Parathyroid adenoma (tissue), 2 donors: ENCODE data around the gene STK11IP.

Source experiments
- H2AFZ ChIP-seq: fragments of 300-600 bp; sonication (generic); one replicate; pipeline ENCODE4 v1.7.0; 2017; ENCODE audit warnings: antibody characterized with exemption, mild to moderate bottlenecking
- H3K27ac ChIP-seq: fragments of 300-600 bp; sonication (generic); one replicate; pipeline ENCODE4 v1.7.0; 2017
- H3K27me3 ChIP-seq: fragments of 300-600 bp; sonication (generic); one replicate; pipeline ENCODE4 v1.7.0; 2017; ENCODE audit warnings: low read length; ENCODE audit not compliant: control insufficient read depth, insufficient read depth
- H3K36me3 ChIP-seq: fragments of 300-600 bp; sonication (generic); one replicate; pipeline ENCODE4 v1.7.0; 2017; ENCODE audit warnings: low read length; ENCODE audit not compliant: control insufficient read depth, insufficient read depth
- H3K4me1 ChIP-seq: fragments of 300-600 bp; sonication (generic); one replicate; pipeline ENCODE4 v1.7.0; 2017; ENCODE audit warnings: control low read depth
- H3K4me2 ChIP-seq: fragments of 300-600 bp; sonication (generic); one replicate; pipeline ENCODE4 v1.7.0; 2017; ENCODE audit warnings: low read length
- H3K4me3 ChIP-seq: fragments of 300-600 bp; sonication (generic); one replicate; pipeline ENCODE4 v1.7.0; 2017; ENCODE audit warnings: low read depth, low read length
- H3K79me2 ChIP-seq: fragments of 300-600 bp; sonication (generic); one replicate; pipeline ENCODE4 v1.7.0; 2017; ENCODE audit warnings: control low read depth
- H3K9ac ChIP-seq: fragments of 300-600 bp; sonication (generic); one replicate; pipeline ENCODE4 v1.7.0; 2017; ENCODE audit warnings: mild to moderate bottlenecking
- H3K9me3 ChIP-seq: fragments of 300-600 bp; sonication (generic); one replicate; pipeline ENCODE4 v1.7.0; 2017; ENCODE audit warnings: low read length; ENCODE audit not compliant: control insufficient read depth
- CTCF ChIP-seq: fragments of 300-600 bp; sonication (generic); IDR thresholded peaks from one replicate; pipeline ENCODE4 v1.7.0; 2017; ENCODE audit warnings: antibody characterized with exemption, mild to moderate bottlenecking
- donor health status: primary hyperparathyroidism.

Gene STK11IP

GRCh38 chr2:219552382-219553167, 45.1 kb upstream of the STK11IP start:
- no peaks in the 10 kb centered on the region for H3K36me3 ChIP-seq
- H3K4me3 ChIP-seq = peak overlapping the region; percentile 59
- H3K79me2 ChIP-seq = no peaks in the 10 kb centered on the region
- H2AFZ ChIP-seq = peak overlapping the region; percentile 80
- no peak overlapping the region for H3K9ac ChIP-seq
- no peaks in the 10 kb centered on the region for H3K9me3 ChIP-seq
- peaks cover 4% of the 10 kb centered on the region for H3K27me3 ChIP-seq
- peaks cover 3% of the 10 kb centered on the region for H3K4me1 ChIP-seq
- no peak for TF ChIP-seq CTCF
- H3K27ac ChIP-seq = no peak overlapping the region
- H3K4me2 ChIP-seq = peak overlapping the region; percentile 74

DNA sequence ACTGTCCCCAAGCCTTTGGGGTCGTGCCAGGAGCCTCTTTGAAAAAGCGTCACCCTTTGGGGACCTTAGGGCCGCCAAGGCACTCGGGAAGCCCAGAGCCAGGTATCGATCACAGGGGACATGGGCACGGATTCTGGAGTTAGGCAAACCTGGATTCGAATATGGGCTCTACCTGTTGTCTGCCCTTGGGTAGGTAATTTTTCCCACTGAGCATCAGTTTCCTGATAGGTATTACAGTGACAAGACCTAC, 44.6 kb upstream of the STK11IP start:
- peaks cover 4% of the 10 kb centered on the region for H3K27me3 ChIP-seq
- H3K4me1 ChIP-seq = peaks cover 3% of the 10 kb centered on the region
- TF ChIP-seq CTCF = no peak
- peak overlapping the region; percentile 80 for H2AFZ ChIP-seq
- no peaks in the 10 kb centered on the region for H3K36me3 ChIP-seq
- H3K79me2 ChIP-seq = no peaks in the 10 kb centered on the region
- H3K9me3 ChIP-seq = no peaks in the 10 kb centered on the region
- no peak overlapping the region for H3K9ac ChIP-seq
- H3K4me2 ChIP-seq = peak overlapping the region; percentile 74
- no peak overlapping the region for H3K27ac ChIP-seq
- peak overlapping the region; percentile 59 for H3K4me3 ChIP-seq

DNA sequence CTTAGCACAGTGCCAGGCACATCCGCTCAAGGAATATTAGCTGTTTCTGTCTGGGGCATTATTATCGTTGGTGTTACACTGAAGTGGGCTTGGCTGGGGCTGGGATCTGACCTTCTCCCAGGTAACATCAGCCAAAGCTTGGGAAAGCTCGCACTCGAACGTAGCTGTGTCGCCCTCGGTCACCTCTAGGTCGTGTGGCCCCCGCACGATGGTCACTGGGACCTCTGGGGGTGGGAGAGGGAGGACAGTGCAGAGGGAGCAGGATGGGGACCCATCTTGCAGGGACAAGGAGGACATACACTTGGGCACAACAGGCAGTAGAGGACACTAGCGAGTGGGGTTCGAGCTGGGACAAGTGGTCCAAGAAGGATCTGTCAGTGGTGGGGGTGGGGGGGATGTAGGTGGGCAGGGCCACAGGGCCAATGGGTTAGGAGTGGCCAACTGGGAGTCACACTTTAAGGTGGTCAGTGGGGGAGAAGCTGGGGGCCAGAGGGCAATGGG, 44.1 kb upstream of the STK11IP start:
- Histone ChIP-seq H3K36me3 (no peaks in the 10 kb centered on the region), H2AFZ (no peak overlapping the region), H3K27ac (no peak overlapping the region), H3K4me1 (peaks cover 3% of the 10 kb centered on the region), H3K79me2 (no peaks in the 10 kb centered on the region), H3K4me2 (peak overlapping the region; percentile 74), H3K9ac (no peak overlapping the region), H3K4me3 (no peak overlapping the region), H3K9me3 (no peaks in the 10 kb centered on the region), H3K27me3 (peaks cover 4% of the 10 kb centered on the region)
- TF ChIP-seq CTCF = no peak

DNA sequence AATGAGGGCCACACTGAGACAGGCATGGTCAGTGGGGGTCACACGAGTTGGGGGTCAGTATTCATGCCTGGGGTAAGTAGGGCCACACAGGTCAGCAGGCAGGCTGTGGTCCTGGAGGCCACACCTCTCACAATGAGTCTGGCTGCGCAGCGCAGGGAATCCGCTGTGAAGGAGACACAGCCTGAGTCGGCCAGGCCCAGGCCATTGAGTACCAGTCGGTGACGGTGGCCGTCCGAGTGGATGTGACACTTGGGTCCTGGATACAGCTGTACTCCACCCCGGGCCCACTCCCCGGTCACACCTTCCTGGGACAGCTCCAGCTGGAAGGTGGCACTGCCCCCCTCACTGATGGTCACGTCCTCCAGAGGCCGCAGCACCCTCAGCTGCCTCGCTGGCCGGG, 43.3 kb upstream of the STK11IP start:
- no peak overlapping the region for H3K27ac ChIP-seq
- no peaks in the 10 kb centered on the region for H3K36me3 ChIP-seq
- H3K4me2 ChIP-seq = no peak overlapping the region
- no peak overlapping the region for H3K4me3 ChIP-seq
- peaks cover 4% of the 10 kb centered on the region for H3K27me3 ChIP-seq
- no peaks in the 10 kb centered on the region for H3K9me3 ChIP-seq
- TF ChIP-seq CTCF = no peak
- no peaks in the 10 kb centered on the region for H3K79me2 ChIP-seq
- no peak overlapping the region for H3K9ac ChIP-seq
- H3K4me1 ChIP-seq = peaks cover 3% of the 10 kb centered on the region
- H2AFZ ChIP-seq = no peak overlapping the region

GRCh38 chr2:219555956-219556355, 41.7 kb upstream of the STK11IP start:
- H3K4me3 ChIP-seq = no peak overlapping the region
- H3K9me3 ChIP-seq = no peaks in the 10 kb centered on the region
- H3K36me3 ChIP-seq = no peaks in the 10 kb centered on the region
- no peak overlapping the region for H2AFZ ChIP-seq
- peaks cover 4% of the 10 kb centered on the region for H3K27me3 ChIP-seq
- no peaks in the 10 kb centered on the region for H3K79me2 ChIP-seq
- H3K9ac ChIP-seq = no peak overlapping the region
- TF ChIP-seq CTCF = no peak
- no peak overlapping the region for H3K27ac ChIP-seq
- H3K4me1 ChIP-seq = peaks cover 3% of the 10 kb centered on the region
- H3K4me2 ChIP-seq = no peak overlapping the region
